ENCODE data around the gene CCN5.

GRCh38 chr20:44754554-44754953, 39.4 kb downstream of the CCN5 start:
- TF ChIP-seq CTCF (conservative IDR thresholded peaks at IDR 0.05): no peak
- no peak for TF ChIP-seq EZH2 (IDR thresholded peaks at IDR 0.05; ENCODE audit: low read depth)

Measured in PC-9 (cell line).